Measurements from ENCODE around the gene ARF1.

The ARF1 gene

GRCh38 chr1:228082214-228082917 is at the start of gene ARF1:
TSS of gene ARF1 (plus strand) at chr1:228082708. CDS start at chr1:228097115, 14,407 bp downstream.
- Histone ChIP-seq H3K27ac (peak within 1 kb of the TSS; percentile 100), H4K20me1 (peaks cover 71% of the 10 kb centered on the region), H3K9ac (peak within 1 kb of the TSS; percentile 100), H3K27me3 (no peaks in the 10 kb centered on the region), H3K4me2 (peak within 1 kb of the TSS; percentile 99), H3K36me3 (peaks cover 28% of the 10 kb centered on the region), H3K4me1 (peaks cover 81% of the 10 kb centered on the region), H3K4me3 (peak within 1 kb of the TSS; percentile 100), H3K9me3 (no peaks in the 10 kb centered on the region)
- TF ChIP-seq Cebpa-rat (IDR thresholded peaks at IDR 0.05): no peak

GRCh38 chr1:228033376-228033775 is 49.1 kb upstream of the ARF1 start:
- Histone ChIP-seq H3K4me2 (no peak overlapping the region), H3K36me3 (no peaks in the 10 kb centered on the region), H3K9ac (no peak overlapping the region), H3K27ac (no peak overlapping the region), H3K4me1 (0 out of 2 replicates have a peak, but pooled peaks cover 6% of the 10 kb centered on the region), H4K20me1 (no peaks in the 10 kb centered on the region), H3K27me3 (no peaks in the 10 kb centered on the region), H3K9me3 (peaks cover 5% of the 10 kb centered on the region; the same call in 1 of the 2 replicates), H3K4me3 (no peak overlapping the region)
- no peak for TF ChIP-seq Cebpa-rat (IDR thresholded peaks at IDR 0.05)

GRCh38 chr1:228034954-228035837 is 47.3 kb upstream of the ARF1 start:
- no peaks in the 10 kb centered on the region for H3K36me3 ChIP-seq
- no peak overlapping the region for H3K4me3 ChIP-seq
- no peak overlapping the region for H3K9ac ChIP-seq
- peaks cover 5% of the 10 kb centered on the region; the same call in 1 of the 2 replicates for H3K9me3 ChIP-seq
- H3K4me1 ChIP-seq: 0 out of 2 replicates have a peak, but pooled peaks cover 6% of the 10 kb centered on the region
- H3K27ac ChIP-seq: no peak overlapping the region
- no peak for TF ChIP-seq Cebpa-rat (IDR thresholded peaks at IDR 0.05)
- no peak overlapping the region for H3K4me2 ChIP-seq
- H4K20me1 ChIP-seq: no peaks in the 10 kb centered on the region
- H3K27me3 ChIP-seq: no peaks in the 10 kb centered on the region

DNA sequence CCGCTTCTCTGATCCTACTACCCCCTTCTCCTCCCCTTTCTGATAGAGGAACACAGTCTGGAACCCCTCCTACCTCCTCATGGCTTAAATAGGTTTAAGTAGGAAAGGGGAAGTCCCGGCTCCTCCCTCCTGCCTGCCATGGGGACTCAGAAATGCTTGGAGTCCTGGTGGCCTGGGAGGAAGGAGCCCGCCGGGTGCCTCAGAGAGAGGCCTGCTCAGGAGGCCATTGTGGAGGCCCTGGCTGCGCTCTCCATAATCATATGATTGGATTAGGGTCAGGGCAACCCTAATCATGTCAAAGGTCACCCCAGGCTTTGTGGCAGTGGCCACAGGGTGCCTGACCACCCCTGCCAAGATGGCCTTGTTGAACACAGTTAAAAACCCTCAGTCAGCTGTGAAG is 46.7 kb upstream of the ARF1 start:
- no peak overlapping the region for H3K9ac ChIP-seq
- no peaks in the 10 kb centered on the region for H3K36me3 ChIP-seq
- H4K20me1 ChIP-seq: no peaks in the 10 kb centered on the region
- no peak for TF ChIP-seq Cebpa-rat (IDR thresholded peaks at IDR 0.05)
- H3K27me3 ChIP-seq: no peaks in the 10 kb centered on the region
- H3K9me3 ChIP-seq: peaks cover 5% of the 10 kb centered on the region; the same call in 1 of the 2 replicates
- no peak overlapping the region for H3K4me3 ChIP-seq
- no peak overlapping the region for H3K4me2 ChIP-seq
- 0 out of 2 replicates have a peak, but pooled peaks cover 6% of the 10 kb centered on the region for H3K4me1 ChIP-seq
- no peak overlapping the region for H3K27ac ChIP-seq

DNA sequence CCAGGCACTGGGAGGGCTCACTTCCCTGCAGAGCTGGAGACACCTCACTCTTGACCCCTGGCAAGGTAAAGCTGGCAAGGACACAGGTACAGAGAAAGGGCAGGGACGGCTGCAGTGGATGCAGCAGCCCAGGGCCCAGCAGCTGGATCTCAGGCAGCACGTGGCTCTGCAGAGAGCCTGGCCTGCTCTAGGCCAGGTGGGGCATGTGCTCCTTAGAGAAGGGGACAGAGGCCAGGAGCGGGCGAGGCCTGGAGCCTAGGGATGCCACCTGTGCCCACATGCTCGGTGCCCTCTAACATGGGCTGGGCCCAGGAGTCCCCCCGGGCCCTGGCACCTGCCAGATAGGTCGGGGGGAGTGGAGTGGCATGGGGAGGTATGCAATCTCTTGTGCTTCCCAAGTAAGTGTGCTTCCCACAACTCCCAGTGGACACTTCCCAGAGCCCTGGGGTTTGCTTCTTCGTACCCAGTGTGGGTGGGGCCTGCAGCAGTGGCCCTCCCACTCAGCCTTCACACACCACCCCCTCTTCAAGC is 45.7 kb upstream of the ARF1 start:
- H3K27me3 ChIP-seq: no peaks in the 10 kb centered on the region
- peaks cover 5% of the 10 kb centered on the region; the same call in 1 of the 2 replicates for H3K9me3 ChIP-seq

GRCh38 chr1:228037401-228038386 is 44.8 kb upstream of the ARF1 start:
- Histone ChIP-seq H3K27ac (no peak overlapping the region), H3K4me2 (no peak overlapping the region), H3K36me3 (no peaks in the 10 kb centered on the region), H3K9ac (no peak overlapping the region), H3K4me3 (no peak overlapping the region), H3K9me3 (peaks cover 5% of the 10 kb centered on the region; the same call in 1 of the 2 replicates), H4K20me1 (no peaks in the 10 kb centered on the region), H3K27me3 (no peaks in the 10 kb centered on the region), H3K4me1 (0 out of 2 replicates have a peak, but pooled peaks cover 6% of the 10 kb centered on the region)
- no peak for TF ChIP-seq Cebpa-rat (IDR thresholded peaks at IDR 0.05)

More for the DNA sequence above, 45.7 kb upstream of the ARF1 start:
- Histone ChIP-seq H4K20me1 (no peaks in the 10 kb centered on the region), H3K9ac (no peak overlapping the region), H3K4me2 (no peak overlapping the region), H3K36me3 (no peaks in the 10 kb centered on the region), H3K27ac (no peak overlapping the region), H3K4me3 (no peak overlapping the region), H3K4me1 (0 out of 2 replicates have a peak, but pooled peaks cover 6% of the 10 kb centered on the region)
- TF ChIP-seq Cebpa-rat (IDR thresholded peaks at IDR 0.05): no peak

DNA sequence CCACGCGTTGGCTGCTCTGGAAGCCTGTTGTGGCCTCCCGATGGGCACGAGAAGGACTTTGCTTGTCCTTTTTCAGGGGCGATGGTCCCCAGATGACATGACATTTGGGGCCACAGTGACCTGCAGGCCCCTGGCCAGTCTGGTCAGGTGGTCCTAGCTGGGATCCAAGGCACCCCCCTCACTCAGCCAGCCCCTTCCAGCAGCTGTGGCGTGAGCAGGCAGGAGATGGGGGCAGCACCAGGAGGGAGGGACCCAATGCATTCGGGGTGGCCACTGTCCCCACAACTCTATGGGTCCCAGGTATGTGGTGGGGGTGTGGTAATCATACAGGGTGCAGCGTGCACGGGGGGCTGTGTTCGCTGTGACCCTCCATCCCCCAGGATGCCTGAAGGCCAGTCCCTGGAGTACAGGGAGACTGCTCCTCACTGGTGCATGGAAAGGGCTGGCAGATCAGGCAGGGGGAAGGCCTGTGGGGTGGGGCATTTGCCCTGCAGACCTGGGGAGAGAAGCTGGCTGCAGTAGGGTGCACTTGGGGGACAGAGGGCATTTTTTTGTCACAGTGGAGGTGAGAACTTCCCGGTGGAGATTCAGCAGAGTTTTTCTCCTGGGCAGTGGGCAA is 44.0 kb upstream of the ARF1 start:
- Histone ChIP-seq H3K9ac (no peak overlapping the region), H3K27ac (no peak overlapping the region), H4K20me1 (no peaks in the 10 kb centered on the region), H3K9me3 (no peaks in the 10 kb centered on the region), H3K4me3 (no peak overlapping the region), H3K27me3 (no peaks in the 10 kb centered on the region), H3K36me3 (no peaks in the 10 kb centered on the region), H3K4me1 (0 out of 2 replicates have a peak, but pooled peaks cover 6% of the 10 kb centered on the region), H3K4me2 (no peak overlapping the region)
- TF ChIP-seq Cebpa-rat (IDR thresholded peaks at IDR 0.05): no peak

DNA sequence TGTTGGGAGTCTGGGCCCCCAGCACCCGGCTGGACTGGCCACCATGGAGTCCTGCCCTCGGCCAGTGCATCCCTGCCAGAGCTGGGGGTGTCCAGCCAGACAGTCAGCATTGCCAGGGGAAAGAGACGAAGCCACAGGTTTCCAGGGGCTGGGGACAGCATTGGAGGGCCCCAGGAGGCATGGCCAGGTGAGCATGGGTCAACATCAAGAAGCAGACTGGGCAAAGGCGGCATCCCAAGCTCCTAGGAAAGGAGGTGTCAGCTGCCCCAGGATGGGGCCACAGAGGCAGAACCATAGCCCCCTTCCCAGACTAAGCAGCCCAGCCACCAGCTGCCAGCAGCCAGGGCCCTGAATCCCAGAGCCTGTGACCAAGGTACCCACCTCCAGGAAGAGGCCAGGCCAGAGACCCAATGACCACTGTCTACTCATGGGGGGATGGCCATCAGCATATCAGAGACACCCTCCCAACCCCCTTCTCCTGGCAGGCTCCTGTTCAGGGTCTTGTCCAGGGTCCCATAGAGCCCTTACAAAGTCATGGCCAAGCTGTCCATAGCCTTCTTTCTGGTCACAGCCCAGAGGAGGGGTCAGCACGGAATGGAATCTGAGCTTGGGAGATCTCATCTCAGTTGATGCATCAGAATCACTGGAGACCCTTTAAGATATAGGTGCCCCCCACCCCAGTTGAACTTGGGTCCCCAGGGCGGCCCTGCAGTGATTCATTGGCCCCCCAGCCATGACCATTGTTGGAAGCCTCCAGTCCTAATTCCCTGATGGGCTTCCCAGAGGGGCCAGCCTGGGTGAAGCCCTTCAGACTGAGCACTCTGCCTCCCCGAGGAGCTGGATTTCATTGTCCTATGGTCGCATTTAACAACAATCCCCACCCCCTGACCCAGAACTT is 43.3 kb upstream of the ARF1 start:
- 0 out of 2 replicates have a peak, but pooled peaks cover 6% of the 10 kb centered on the region for H3K4me1 ChIP-seq
- H3K9me3 ChIP-seq: no peaks in the 10 kb centered on the region
- no peak overlapping the region for H3K9ac ChIP-seq
- no peak overlapping the region for H3K27ac ChIP-seq
- no peak overlapping the region for H3K4me3 ChIP-seq
- H4K20me1 ChIP-seq: no peaks in the 10 kb centered on the region
- no peak overlapping the region for H3K4me2 ChIP-seq
- no peak for TF ChIP-seq Cebpa-rat (IDR thresholded peaks at IDR 0.05)
- H3K36me3 ChIP-seq: no peaks in the 10 kb centered on the region
- no peaks in the 10 kb centered on the region for H3K27me3 ChIP-seq

All from BLaER1 (cell line).